ENCODE results near the gene GRIK2.
"Not testable (repeated sequence)": the region's sequence is repeated elsewhere in the genome, so short reads cannot be mapped to it uniquely, and the experiment has no call there.

GRIK2 gene

DNA sequence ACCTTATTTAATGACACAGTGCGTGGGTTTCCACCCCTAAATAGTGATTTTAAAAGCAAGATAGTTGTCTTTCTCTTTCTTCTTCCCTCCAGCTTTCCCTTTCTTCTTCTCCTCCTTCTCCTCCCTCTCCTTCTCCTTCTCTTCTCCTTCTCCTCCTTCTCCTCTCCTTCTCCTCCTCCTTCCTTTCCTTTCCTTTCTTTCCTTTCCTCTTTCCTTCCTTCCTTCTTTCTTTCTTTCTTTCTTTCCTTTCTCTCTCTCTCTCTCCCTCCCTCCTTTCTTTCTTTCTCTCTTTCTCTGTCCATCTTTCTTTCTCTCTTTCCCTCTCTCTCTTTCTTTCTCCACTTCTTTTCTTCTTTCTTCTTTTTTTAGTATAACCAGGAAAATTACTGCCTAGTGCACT, 670.6 kb downstream of the GRIK2 start:
- DNase-seq = no peak

DNA sequence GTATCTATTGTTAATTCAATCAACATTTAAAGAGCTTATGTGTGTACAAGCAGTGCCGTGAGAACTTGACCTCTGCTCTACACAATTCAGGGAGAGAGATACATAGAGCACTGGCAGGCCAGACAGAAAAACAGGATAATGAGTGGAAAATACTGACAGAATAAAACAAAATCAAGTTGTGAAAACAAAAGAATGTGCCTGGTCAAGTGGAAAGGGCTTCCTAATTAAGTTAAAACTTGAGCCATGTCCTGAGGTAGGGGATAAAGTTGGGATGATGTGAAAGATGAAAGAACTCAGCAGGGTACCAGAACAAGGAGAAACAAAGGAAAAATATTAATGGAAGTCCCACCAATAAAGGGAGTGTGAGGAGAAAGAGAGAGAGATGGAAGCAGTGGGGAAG, 672.8 kb downstream of the GRIK2 start:
- DNase-seq = no peak

GRCh38 chr6:102068349-102068929, 674.9 kb downstream of the GRIK2 start:
- DNase-seq = no peak

DNA sequence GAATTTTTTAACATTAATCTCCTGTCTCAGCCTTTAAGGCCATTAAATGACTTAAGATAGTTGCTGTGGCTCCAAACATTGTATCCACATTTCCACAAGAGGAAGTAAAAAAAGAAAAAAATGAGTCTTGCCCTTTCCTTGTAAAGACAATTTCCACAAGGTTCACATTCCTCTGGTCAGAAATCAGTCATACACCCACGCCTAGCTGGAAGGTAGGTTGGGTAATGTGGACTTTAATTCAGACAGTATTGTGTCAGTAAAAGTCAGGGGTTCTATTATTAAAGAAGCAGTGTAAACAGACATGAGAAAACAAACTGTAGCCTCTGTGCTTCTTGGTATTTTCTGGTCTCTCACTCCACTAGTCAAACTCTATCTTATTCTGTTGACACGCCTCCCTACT, 682.0 kb downstream of the GRIK2 start:
- DNase-seq = no peak

- DNase-seq = no peak
These were observed 691.7 kb downstream of the GRIK2 start for GRCh38 chr6:102085257-102085656.

GRCh38 chr6:102088160-102088559, 694.7 kb downstream of the GRIK2 start:
- DNase-seq = not testable (repeated sequence)

GRCh38 chr6:102114402-102114801, 720.9 kb downstream of the GRIK2 start:
- DNase-seq = no peak

DNA sequence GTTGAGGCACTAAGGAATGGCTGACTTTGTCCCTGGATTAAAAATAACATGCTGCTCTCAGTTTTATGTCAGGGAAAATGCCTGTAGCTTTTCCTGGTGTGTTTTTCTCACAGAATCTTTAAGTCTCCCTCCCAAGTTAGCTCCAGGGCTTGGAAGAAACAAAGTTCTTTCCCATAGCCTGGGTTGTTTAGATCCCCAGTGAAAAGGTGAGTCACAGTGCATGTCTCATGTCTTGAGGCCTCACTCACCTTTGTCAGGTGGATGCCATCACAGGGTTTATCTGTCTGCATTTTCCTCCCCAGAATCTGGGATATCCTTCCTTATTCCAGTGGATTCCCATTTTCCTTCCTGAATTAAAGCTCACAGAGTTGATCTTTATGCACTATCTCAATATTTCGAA, 722.4 kb downstream of the GRIK2 start:
- DNase-seq = no peak

GRCh38 chr6:102118034-102118433, 724.5 kb downstream of the GRIK2 start:
- DNase-seq = no peak
